NCI-H2227 (cell line): ENCODE data around the gene ACSL1.

ENCODE experiments used
- DNase-seq: peaks from one replicate; lab custom pipeline; 2025; ENCODE audit not compliant: unreplicated experiment; lab: John Stamatoyannopoulos, UW

Gene ACSL1

DNA sequence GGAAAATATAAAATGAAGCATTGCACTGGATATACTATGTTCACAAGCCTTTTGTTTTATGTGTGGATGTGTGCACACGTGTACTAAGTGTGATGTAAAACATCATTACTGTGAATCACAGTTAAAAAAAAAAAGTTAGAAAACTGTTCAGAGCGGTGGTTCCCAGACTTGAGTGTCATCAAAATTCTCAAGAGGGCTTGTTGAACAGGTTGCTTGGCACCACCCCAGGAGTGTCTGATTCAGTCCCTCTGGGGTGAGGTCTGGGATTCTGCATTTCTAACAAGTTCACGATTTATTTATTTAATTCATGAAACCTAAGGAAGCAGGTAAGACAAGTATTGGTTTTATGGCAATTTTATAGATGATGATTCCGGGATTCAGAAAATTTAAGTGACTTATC lies 93.6 kb downstream of the ACSL1 start:
- no peak for DNase-seq

DNA sequence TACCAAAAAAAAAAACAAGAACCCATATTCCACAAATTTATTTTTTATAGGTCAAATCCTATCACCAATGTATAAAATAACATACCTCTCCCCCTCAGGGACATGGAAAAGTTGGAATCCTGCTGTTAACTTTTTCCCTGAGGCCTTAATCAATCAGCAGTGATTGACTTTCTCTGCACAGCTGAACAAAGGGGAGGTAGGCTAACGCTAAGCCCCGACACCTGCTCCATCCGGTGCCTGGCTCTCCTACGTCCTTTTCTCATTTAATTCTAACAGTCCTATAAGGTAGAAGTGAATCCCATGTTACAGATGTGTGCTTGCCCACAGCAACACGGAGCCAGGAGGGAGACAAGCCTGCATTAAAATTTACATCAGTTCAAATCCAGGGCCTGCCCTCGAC lies 94.7 kb downstream of the ACSL1 start:
- no peak for DNase-seq

DNA sequence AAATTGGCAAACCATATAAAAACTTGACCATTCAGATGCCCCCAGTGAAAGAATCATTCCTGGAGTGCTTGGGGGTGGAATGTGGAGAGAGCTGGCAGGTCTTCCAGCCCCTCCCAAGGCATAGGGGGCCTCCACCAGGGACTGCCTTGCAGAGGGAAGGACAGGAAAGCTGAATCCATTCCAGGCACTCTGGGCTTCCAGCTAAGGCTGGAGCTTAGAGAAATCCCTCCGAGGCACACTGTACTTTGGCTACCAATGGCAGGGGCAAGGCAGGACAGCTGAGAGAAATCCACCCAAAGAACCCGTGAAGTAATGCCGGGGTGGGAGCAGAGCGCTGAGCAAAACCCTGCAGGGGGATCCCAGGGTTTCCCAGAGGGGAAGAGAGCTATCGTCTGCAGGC lies 95.8 kb downstream of the ACSL1 start:
- no peak for DNase-seq

DNA sequence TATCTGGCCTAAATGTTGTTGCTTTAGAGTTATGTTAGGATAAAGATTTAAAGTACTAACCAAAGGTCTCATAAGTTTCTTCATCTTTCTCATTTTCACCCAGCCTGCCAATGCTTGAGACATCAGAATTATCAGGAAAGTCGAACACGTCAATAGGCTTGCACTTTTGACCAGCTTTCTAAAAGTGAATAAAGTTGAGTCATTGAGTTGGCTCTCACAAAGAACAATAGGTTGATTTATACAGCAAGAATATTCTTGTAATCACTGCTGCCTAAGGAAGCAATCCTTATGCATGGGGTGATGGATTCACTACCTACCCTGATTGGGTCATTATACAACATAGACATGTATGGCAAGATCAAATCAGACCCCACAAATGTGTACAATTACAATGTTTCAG lies 96.9 kb downstream of the ACSL1 start:
- no peak for DNase-seq

DNA sequence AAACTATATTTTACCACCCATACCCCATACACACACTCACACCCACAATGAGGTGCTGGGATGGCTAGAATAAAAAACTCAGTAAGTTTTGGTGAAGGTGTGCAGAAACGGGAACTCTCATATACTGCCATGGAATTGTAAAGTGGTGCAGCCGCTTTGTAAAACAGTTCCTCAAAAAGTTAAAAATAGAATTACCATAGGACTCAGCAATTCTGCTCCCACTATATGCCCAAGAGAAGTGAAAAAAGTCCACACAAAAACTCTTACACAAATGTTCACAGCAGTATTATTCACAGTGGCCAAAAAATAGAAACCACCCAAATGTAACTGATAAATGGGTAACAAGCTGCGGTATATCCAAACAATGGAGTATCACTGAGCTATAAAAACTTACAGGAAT lies 98.3 kb downstream of the ACSL1 start:
- DNase-seq, result no peak

DNA sequence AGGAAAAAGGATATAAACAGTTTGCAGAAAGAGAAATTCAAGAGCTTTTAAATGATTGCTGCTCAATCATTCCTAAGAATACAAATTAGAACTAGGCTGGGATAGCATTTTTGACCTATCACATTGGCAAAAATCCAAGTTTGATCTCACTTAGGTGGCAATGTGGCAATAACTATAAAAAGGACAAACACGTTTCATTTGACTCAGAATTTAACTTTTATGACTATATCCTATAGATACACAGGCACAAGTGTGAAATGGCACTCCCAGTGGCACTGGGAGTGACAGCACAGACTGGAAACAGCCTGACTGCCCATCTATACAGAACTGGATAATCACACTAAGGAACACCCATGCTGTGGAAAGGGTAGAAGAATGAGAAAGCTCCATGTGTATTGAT lies 103.0 kb downstream of the ACSL1 start:
- DNase-seq, result no peak

DNA sequence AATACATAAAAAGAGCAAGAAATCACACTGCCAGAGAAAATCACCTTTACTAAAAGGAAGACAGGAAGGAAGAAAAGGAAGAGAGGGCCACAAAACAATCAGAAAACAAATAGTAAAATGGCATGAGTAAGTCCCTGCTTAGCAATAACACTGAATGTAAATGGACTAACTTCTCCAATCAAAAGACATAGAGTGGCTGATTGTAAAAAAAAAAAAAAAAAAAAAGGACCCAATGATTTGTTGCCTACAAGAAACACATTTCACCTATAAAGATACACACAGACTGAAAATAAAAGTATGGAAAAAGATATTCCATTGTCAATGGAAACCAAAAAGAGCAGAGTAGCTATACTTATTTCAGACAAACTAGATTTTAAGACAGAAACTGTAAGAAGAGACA lies 104.5 kb downstream of the ACSL1 start:
- no peak for DNase-seq

DNA sequence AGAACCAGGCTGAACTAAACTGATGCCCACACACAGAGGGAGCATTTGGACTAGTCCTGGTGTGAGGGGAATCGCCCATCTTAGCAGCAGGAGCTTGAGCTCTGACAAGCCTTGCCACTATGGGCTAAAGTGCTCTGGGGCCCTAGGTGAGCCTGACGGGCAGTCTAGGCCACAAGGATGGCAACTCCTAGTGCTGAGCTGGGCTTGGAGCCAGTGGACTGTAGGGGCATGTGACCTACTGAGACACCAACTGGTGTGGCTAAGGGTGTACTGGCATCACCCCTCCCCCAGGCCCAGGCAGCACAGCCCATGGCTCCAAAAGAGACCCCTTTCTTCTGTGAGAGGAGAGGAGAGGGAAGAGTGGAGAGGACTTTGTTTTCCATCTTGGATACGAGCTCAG lies 106.4 kb downstream of the ACSL1 start:
- DNase-seq, result no peak

DNA sequence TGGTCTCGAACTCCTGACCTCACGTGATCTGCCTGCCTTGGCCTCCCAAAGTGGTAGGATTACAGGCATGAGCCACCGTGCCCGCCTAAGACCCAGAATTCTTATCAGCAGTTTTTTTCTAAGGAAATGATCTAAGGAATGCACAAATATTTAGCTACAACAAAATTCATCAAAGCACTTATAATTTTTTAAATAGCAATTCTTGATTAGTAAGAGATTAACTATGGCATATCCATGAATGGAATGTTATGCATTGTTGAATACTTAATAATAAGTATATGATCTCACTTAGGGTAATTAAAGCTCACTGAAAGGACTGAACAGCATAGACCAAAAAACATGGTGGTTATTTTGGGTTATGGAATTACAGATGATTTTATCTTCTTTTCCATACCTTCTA lies 110.2 kb downstream of the ACSL1 start:
- no peak for DNase-seq

DNA sequence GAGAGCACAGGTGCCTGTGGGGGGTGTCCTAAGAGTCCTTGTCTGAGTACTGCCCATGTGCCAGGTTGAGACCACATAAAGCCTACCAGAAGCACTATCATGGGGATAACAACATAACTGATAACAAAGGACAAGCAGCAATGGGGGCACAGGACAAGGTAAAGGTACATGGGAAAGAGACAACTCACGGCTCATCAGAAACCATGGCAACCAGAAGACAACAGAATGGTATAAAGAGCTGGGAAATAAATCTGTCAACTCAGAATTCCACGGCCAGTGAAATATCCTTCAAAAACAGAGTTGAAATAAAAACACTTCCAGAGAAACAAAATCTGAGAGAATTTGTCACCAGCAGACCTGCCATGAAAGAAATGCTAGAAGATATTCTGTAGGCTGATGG lies 111.9 kb downstream of the ACSL1 start:
- no peak for DNase-seq

DNA sequence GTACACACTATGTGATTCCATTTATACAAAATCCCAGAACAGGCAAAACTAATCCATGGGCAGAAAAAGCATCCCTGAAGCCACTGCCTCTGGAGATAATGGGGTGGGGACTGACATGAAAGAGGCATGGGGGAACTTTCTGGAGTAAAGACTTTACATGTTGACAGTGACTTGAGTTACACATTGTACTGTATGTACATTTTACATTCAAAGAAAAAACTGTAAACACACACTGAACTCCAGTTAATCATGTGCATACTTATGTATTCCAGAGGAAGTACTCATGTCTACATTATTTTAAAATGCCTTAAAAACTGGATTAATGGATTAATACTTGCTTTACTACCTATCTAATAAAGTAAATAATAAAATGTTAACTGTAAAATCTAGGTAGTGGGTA lies 113.4 kb downstream of the ACSL1 start:
- no peak for DNase-seq

DNA sequence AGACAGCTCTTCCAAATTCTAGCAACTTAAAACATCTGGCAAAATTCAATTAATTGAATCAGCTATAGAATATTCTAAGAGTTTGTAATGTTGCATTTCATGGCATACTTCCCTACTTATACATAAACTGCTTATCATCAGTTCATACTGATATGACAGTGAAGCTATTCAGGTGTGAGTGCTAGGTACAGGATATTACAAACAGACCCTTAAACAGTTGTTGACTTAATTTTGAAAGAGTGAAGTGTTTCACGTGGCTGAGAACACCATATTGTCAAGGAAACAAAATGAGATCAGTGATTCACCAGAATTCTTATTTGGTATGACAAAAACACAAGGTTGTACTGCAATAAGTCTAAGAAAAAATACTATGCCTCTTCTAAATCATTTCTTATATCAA lies 119.3 kb downstream of the ACSL1 start:
- no peak for DNase-seq

DNA sequence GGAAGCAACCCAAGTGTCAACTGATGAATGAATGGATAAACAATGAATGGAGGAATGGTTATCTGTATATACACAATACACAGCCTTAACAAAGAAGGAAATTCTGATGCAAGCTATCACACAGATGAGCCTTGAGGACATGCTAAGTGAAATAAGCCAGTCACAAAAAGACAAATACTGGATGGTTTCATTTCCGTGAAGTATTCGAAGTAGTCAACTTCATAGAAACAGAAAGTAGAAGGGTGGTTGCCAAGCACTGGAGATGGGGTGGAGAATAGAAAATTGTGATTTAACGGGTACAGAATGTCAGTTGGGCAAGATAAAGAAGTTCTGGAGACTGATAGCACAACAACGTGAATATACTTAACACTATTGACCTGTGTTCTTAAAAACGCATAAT lies 120.1 kb downstream of the ACSL1 start:
- DNase-seq, result no peak
